NCI-H748 (cell line): ENCODE results near the gene FAM167B.

Experiments used
- DNase-seq: peaks from one replicate; lab custom pipeline; 2025; ENCODE audit not compliant: unreplicated experiment; lab: John Stamatoyannopoulos, UW

FAM167B gene

DNA sequence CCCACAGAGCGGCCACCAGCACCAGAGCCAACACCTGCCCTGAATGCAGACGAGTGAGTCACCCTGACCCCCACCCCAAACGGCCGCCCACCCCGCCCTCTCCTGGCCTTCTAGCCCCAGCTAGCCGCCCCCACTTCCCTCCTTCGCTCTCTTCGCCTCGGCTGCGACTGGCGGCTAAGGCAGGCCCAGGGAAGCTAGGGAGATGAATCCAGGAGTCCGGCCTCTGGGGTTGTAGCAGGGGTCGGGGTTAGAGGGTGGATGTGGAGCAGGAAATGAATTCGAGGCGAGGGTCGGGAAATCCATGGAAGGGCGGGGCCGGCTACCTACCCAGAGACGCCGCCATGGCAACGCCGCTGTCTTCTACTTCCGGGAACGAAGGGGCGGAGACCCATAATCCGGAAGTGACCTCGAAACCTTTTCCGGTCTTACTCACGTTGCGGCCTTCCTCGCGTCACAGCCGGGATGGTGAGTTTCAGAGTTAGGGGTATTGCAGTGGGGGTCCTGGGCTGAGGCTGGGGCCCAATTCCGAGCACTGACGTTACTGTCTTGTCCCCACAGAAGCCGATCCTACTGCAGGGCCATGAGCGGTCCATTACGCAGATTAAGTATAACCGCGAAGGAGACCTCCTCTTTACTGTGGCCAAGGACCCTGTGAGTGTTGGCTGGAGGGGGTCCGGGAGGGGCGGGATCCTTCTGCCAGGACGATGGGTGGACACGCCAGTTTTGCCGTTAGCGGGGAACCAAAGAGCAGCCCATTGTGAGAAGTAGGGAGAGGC, 24.9 kb upstream of the FAM167B start, which contains the start of the genes EIF3I and TMEM234:
TSS of gene EIF3I (plus strand) at position 428 of the 776 bp plus-strand sequence. CDS start at position 463, 35 bp downstream.
TSS of gene TMEM234 (minus strand) at position 374 of the 776 bp plus-strand sequence. CDS start at position 343, 31 bp downstream.
- DNase-seq, result peak; percentile 93

DNA sequence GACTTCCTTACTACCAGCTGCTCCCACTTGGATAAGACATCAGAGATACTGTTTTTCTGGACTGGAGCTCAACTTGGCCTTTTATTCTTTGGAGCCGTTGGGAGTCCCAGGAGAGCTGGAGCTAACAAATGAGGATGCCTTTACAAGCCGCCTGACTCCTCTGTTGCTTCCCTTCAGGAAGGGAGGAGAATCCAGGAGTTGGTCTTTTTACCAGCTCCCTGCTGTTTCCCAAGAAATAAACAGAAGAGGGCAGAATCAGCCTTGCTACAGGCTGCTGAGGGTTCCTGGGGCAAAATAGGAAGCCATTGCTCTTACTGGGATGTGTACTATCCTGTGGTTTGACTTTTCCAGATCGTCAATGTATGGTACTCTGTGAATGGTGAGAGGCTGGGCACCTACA, 23.3 kb upstream of the FAM167B start:
- no peak for DNase-seq

DNA sequence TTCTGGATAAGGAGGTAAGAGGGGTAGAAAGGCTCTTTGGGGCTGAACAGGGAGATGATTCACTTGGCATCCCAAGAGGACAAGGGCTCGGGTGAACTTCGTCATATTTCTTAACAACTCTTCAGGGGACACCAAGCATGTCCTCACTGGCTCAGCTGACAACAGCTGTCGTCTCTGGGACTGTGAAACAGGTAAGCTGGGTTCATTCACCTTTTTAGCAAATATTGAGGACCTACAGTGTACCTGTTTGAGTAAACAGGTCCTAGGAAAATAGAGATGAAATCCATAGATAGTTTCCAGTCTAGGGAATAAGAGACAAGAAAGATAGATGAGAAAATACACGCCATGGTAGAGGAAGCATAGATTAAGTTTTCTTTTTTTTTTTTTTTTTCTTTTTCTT, 22.7 kb upstream of the FAM167B start:
- DNase-seq, result no peak

DNA sequence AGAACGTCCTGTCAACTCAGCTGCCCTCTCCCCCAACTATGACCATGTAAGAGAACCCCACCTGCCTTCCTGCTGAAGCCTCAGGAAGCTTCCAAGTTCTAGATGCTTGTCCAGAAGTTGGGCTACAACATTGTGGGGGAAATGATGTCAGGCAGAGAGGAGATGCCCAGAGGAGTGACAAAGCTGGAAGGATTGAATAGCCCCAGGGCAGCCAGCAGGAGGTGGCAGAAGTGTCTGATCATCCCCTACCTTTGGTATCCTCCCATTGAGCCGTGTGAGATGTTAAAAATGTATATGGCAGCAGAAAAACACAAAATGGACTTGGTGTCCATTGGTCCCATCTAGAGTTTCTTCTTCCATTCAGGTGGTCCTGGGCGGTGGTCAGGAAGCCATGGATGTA, 18.3 kb upstream of the FAM167B start:
- no peak for DNase-seq

DNA sequence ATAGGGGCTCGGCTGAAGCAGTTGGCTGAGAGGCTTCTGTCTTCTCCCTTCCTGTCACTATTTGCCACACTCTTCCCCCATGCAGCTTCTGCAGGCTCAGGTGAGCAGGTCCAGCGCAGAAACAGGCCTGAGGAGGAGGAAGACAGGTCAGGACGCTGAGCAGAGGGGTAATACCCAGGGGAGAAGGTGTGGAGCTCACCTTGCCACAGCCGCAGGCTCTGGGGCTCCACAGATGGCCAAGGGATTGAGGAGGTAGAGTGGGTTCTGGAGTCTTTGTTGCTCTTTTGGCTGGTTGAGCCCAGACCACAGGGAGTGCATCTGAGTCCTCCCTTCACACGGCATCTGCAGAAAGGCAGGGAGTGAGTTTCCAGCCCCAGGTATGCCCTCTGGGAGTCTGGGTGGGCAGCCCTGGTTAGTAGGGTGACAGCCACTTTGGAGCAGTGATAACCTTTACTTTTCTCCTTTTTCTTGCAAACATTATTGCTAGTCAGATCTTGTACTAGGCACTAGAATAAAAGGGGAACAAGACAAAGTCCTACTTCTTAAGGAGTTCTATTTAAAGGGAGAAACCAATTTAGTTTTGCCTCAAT, 15.1 kb upstream of the FAM167B start:
- no peak for DNase-seq

DNA sequence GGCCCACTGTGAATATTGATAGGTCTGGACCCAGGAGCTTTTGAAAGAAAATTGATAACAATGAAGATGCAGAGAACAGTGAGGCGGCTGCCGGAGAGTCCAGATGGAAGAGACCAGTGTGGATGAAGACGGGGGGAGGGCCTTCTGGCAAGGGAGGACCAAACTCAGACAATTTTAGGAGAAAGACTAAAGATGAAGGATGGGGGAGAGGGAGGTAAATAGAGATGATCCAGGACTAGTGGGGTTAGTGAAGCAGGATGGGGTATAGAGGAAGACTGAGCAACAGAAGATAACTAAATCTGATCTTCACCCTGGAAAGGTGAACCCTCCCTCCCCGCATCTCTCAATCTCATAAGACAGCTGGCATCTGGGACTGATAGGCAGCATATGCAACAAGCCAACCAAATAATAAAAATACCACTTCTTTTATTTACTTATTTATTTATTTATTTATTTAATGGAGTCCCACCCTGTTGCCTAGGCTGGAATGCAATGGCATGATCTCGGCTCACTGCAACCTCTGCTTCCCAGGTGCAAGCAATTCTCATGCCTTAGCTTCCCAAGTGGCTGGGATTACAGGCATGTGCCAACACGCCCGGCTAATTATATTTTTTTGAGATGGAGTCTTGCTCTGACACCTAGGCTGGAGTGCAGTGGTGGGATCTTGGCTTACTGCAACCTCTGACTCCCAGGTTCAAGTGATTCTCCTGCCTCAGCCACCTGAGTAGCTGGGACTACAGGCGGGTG, 14.3 kb upstream of the FAM167B start:
- no peak for DNase-seq

DNA sequence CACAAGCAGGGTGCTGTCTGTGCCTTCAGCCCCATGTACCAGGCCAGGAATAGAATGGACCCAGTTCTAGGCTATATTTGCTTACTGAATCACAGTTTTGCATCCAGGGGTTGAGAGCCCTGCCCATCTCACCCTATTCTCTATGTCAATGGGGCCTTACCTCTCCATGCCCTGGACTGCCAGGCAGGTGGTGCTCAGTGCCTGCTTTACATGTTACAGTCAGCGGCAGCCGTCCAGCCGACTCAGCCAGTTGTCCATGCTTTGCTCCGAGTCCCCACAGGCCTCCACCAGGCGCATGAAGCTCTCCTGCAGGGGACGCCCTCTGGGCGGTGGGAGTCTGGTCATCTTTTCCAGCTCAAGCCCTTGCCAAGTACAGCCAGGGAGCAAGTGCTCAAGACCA, 12.2 kb upstream of the FAM167B start:
- DNase-seq, result no peak

DNA sequence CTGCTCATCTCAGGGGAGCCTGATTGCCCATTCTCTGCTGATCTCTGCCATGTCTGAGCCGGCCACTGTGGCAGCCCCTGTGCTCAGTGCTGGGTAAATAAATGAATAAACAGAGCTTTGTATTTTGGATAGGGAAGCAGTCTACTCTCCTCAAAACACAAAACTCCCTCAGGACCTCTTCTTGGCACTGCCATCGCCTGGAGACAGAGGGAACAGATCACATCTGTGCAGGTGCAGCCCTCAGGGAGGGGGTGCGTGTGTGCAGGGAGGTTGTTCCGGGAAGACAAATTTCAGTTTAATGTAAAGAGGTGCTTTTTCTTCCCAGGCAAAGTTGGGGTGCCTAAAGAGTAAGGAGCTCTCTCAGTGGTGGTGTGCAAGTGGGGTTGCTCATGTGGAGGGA, 7.7 kb upstream of the FAM167B start:
- peak; percentile 51 for DNase-seq

DNA sequence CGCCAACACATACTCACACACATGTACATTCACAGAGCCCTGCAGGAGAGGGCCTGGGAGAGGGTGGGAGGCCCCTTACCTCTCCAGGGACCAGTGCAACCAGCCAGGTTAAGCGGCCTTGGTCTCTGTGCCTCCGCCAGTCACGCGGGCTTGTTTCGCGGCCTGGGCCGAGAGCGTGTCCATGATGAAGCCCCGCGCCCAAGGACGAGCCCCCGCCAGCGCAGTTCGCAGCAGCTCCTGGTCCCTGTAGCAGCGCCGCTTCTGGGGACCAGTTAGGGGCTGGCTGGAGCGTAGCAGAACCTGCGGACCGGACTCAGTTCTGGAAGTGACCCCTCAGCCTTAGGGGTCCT, 7.3 kb upstream of the FAM167B start:
- DNase-seq, result peak; percentile 73

DNA sequence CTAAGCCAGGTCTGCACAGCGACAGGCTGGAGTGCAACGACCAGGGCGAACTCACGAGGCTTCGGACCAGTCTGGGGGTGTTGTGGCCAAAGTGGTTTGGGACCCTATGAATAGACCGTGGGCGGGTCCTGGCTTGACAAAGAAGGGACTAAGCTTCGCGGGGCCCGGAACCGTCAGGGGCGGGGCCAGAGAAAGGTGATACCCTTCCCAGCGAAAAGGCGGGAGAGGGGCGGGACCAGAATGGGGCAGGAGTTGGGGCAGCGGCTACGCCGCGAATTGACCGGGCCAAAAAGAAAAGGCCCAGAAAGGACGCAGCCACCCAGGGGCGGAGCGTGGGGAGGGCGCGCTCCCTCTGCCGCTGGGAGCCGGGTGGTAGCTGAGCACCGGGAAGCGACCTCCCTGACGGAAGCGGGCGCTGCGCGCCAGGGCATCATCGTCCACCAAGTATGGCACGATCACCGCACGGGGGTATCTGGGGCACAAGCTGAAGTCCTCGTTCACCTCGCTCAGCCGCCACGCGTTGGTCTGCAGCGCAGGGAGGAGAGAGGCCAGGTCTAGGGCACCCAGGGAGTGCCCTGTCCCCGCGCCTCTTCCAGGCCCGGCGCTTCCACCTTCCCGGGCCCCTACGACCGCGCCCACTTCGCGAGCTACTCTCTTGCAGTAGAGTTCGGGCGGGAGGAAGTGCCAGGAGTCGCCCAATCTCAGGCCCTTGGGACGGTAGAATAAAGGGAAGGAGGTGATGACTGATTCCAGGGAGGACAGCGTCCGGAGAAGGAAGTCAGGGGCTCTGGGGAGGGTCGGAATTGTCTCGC, 6.7 kb upstream of the FAM167B start:
- DNase-seq, result peak; percentile 94

DNA sequence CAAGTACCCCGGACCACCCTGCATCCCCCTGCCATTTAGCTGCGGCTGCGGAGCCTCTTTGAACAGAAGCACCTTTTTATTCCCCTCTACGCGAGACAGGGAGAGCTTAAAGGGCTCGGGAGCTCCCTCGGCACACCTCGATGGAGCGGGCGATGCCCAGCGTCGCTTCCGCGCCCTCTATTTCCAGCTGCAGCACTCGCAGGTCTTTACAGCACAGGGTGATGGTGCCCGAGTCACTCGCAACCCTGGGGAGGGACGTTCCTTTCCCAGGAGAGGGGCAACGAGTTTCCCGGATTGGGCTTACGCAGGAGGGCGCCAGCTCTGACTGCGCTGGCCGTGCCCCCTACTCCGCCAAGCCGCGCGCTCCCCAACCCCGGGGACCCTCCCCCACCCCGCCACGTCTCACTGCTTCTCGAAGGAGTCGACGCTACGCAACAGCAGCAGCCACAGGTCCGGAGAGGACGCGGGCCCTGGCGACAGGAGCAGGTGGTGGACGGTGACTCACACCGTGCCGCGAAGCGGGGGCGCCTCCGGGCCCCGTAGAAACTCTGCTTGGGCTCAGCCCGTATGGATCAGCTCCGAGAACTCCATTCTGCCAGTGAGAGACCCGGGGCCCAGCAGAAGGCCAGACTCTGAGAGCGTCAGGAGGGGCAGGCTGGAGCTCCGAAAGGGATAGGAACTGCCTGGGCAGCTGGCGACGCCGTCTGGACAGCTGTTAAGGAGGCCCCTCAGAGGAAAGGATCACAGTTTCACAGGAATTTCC, 5.8 kb upstream of the FAM167B start:
- DNase-seq, result peak; percentile 66

DNA sequence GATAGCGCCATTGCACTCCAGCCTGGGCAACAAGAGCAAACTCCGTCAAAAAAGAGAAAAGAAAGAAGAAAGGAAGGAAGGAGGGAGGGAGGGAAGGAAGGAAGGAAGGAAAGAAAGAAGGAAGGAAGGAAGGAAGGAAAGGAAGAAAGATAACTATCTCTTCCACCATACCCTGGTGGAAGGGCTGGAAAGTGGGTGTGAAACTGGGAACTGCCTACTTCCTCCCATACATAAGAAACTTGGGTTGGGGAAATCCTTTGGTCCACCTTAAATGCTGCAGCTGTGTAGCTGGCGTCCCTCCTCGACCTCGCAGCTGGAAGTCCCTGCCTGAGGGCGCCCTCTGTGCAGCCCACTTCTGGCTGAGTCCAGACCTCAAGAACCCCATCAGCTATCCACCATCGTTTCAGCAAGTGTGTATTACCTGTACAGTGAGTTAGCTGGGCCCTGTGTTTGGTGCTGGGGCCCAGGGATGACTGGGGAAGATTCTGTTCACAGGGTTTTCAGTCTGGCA, 4.6 kb upstream of the FAM167B start:
- DNase-seq, result peak; percentile 2

DNA sequence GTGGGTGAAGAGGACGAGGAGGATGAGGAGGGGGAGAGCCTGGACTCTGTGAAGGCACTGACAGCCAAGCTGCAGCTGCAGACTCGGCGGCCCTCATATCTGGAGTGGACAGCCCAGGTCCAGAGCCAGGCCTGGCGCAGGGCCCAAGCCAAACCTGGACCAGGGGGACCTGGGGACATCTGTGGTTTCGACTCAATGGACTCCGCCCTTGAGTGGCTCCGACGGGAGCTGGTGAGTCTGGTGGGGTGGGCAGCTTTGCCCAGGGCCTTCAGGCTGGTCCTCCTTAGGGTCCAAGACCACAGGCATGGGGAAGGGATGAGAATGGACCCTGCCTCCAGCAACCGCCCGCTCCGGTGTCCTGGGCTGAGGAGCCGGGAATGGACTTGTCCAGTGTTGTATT, 430 bp downstream of the FAM167B start:
- no peak for DNase-seq

DNA sequence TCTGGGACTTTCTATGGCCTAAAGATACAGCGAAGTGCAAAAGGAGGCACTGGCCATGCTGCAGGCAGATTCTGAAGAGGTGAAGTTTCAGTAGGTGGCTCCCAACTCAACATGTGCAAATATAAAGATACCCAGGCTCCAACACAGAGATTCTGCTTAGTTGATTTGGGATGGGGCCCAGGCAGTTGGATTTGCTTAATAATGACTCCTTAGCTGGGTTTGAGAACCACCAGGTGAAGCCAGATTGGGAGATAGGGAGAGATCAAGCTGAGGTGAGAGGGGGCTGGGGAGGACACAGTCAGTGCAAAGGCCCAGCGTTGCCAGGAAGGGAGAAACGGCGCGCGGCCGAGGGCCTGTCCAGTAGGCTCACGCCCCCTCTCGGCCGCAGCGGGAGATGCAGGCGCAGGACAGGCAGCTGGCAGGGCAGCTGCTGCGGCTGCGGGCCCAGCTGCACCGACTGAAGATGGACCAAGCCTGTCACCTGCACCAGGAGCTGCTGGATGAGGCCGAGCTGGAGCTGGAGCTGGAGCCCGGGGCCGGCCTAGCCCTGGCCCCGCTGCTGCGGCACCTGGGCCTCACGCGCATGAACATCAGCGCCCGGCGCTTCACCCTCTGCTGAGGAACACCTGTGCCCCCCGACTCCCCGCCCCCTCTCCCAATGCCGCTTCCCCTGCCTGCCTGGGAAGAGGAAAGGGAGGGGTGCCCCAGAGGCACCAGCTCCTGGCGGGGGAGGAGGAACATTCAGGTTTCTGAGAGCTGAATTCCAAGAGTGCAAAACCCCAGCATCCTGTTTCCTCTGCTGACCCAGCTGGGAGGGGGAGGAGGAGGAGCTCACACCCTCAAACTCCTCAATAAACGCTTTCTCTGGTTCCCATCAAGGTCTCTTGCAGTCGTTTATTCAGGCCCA, 1.2 kb downstream of the FAM167B start:
- DNase-seq, result peak; percentile 85

DNA sequence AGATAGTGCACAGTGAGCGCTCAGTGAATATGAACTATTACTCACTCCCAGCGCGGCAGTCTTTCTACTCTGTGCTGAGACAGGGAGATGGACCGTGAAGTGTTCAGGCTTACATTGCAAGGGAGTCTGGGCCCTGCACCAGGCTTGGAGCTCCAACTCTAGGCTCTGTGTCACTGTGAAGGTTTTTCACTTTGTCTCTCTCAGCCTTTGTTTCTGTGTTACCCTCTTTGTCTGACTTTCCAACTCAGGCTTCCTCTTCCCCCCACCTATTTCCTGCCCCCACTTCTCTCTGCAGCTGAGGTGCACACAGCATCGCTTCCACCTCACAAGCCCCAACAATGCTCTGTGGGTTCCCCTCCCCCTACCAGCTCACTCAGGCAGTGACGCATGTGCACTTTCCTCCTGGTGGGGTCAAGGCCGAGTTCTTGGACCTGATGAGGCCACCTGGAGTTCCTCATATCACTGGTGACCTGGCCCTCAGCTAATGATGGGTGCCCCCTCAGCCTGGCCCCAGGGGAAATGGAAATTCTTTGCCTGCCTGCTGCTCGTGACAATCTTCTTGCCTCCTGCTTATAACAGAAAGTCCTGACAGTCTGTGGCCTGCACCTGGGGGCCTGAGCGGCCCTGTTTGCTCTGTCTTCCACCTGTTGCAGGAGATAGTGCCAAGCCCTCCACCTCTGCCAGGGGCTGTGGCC, 3.0 kb downstream of the FAM167B start:
- no peak for DNase-seq

DNA sequence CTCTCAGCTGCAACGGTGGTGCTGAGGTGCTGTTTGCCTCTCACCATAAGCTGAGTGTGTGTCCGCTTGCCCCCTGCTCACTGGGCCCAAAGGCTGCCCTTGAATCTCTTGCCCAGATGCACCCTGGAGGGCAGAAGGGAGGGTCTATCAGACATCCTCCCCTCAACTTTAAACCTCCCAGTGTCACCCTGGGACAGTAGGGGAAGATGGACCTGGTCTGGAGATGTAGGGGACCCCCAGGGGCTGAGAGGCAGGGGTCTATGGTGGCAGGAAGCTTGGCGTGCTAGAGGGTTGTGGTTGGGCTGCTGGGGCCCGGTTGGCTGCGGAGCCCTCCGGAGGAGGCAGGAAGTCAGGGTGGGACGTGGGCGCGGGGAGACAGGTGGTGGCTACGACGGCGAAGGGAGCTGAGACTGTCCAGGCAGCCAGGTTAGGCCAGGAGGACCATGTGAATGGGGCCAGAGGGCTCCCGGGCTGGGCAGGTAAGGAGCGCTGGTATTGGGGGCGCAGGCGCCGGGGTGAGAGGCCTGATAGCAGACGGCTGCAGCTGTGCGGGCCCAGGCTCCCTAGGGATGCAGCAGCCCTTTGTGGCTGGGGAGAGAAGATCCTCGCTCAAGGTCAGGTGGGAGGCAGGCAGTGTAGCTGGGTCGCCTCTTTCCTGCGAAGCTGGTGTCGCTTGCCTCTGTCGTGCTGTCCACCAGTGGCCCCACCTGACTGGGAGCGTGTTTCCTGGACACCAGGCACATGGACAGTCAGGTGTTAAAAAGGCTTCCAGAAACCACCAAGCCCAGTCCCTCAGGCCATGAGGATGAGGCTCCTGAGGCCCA, 4.1 kb downstream of the FAM167B start, which contains the start of gene LCK:
TSS of gene LCK (plus strand) at position 373 of the 824 bp plus-strand sequence. CDS start 23,065 bp downstream, outside the sequence.
- DNase-seq, result no peak
